Thyroid gland (tissue), 4 donors: Measurements from ENCODE around the gene MLF2.

Experiments used
- CTCF ChIP-seq, 6 experiments: fragments of 200-600 bp in 3 of 6; fragments of 450-650 bp in 3 of 6; sonication (generic) in 3 of 6; IDR thresholded peaks; one replicate each; pipeline ENCODE4 v1.5.1; 2016 to 2019; ENCODE audit warnings: antibody characterized with exemption in 6 of 6, mild to moderate bottlenecking in 2 of 6, inconsistent platforms in 1 of 6, moderate library complexity in 1 of 6
- POLR2A ChIP-seq, 2 donors: fragments of 450-650 bp; IDR thresholded peaks; one replicate each; pipeline ENCODE4 v1.6.1; 2017; ENCODE audit warnings: antibody characterized with exemption in 2 of 2, mild to moderate bottlenecking in 2 of 2, moderate library complexity in 1 of 2

- TF ChIP-seq CTCF (IDR thresholded peaks at IDR 0.05) (no peak), POLR2A (IDR thresholded peaks at IDR 0.05) (no peak)
Measured at GRCh38 chr12:6775185-6776174, 22.5 kb upstream of the MLF2 start.
